ENCODE results near the gene ARSA.
A peak's percentile ranks its signal among the peaks of the same experiment; 100 is the strongest.
"Not testable (repeated sequence)": the region's sequence is repeated elsewhere in the genome, so short reads cannot be mapped to it uniquely, and the experiment has no call there.

Gene ARSA

DNA sequence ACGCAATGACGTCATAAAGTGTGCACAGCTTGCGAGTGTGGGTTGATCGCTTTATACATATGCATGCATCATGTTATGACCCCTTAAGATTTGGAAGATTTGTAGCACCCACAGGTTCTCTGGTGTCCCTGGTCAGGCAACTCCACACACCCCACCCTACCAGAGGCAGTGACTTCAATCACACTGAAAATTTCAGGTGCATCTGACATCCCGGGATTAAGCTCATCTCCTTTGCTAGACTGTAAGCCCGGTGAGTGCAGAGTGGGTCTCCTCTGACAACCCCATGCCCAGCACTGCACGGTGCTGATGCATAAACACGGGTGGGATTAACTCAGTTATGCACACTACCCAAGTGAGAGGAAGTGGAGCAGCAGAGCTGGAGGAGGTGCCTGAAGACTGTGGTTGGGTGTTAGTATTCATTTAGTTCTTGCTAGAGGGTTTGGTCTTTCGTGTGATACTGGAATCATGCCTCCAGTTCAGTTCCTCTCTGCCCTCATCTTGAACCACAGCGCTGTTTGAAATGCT lies 6.5 kb downstream of the ARSA start:
- DNase-seq (ENCODE audit: low read depth, low spot score) = no peak
- no peak for TF ChIP-seq FOXP2 (optimal IDR thresholded peaks at IDR 0.05; ENCODE audit: control extremely low read depth, extremely low read length, insufficient read depth)
- no peak for TF ChIP-seq POLR2AphosphoS5 (IDR thresholded peaks at IDR 0.05; ENCODE audit: borderline replicate concordance, low read depth, low read length)
- H3K27ac ChIP-seq = no peak overlapping the region
- peak overlapping the region; percentile 77 for H3K4me3 ChIP-seq
- H3K36me3 ChIP-seq (ENCODE audit: insufficient read depth, low read length) = no peaks in the 10 kb centered on the region
- H3K9me3 ChIP-seq (ENCODE audit: low read depth, low read length) = no peaks in the 10 kb centered on the region
- no peak overlapping the region for H3K9ac ChIP-seq (ENCODE audit: insufficient read length)

DNA sequence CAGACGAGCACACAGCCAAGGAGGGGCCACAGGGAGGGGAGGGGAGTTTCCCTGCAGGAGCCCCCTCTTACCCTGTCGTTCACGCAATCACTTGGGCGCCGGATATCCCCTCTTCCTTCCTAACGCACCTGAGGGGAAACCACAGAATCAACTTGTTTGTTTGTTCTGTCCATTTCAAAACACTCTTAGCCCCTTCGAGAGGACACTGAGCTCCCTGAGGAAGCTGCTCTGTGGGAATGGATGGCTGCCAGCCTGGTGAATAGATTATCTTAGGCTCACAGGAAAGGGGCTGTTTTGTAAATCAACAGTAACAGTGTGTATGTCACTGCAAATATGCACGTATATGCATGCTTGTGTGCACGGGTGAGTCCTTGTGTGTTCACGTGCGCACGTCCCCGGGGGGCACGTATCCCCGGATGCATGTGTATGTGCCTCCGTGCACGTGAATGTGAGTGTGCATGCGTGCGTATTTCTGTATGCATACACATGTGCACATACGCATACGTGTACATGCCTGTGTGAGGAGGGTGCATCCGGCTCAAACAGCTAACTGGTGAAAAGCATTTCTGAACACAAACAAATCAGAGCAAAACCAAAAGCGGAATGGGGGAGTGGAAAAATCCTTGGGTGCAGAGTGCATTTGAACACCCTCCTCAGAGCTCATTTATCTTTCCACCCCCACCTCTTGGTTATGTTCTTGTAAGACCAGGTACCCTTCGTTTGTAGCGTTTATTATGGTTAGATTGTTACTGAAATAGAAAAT lies 7.2 kb downstream of the ARSA start:
- Histone ChIP-seq H3K36me3 (ENCODE audit: insufficient read depth, low read length) (no peaks in the 10 kb centered on the region), H3K27ac (no peak overlapping the region), H3K9me3 (ENCODE audit: low read depth, low read length) (no peaks in the 10 kb centered on the region), H3K9ac (ENCODE audit: insufficient read length) (no peak overlapping the region), H3K4me3 (peak overlapping the region; percentile 77)
- peak; percentile 20 for DNase-seq (ENCODE audit: low read depth, low spot score)
- TF ChIP-seq EZH2 (IDR thresholded peaks at IDR 0.05) (no peak), POLR2AphosphoS5 (IDR thresholded peaks at IDR 0.05; ENCODE audit: borderline replicate concordance, low read depth, low read length) (no peak), FOXP2 (optimal IDR thresholded peaks at IDR 0.05; ENCODE audit: control extremely low read depth, extremely low read length, insufficient read depth) (no peak)

DNA sequence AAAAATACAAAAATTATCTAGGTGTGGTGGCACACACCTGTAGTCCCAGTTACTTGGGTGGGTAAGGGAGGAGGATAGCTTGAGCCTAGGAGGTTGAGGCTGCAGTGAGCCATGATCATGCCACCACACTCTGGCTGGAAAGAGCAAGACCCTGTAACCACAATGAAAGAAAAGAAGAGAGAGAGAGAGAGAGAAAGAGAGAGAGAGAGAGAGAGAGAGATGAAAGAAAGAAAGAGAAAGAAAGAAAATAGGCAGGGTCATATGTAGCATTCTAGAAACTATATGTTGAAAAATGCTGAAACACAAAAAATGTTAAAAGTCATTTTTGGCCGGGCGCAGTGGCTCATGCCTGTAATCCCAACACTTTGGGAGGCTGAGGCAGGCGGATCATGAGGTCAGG lies 13.7 kb downstream of the ARSA start:
- not testable (repeated sequence) for H3K36me3 ChIP-seq (ENCODE audit: insufficient read depth, low read length); H3K9me3 ChIP-seq (ENCODE audit: low read depth, low read length); H3K4me3 ChIP-seq; DNase-seq (ENCODE audit: low read depth, low spot score); H3K27ac ChIP-seq; H3K9ac ChIP-seq (ENCODE audit: insufficient read length)

DNA sequence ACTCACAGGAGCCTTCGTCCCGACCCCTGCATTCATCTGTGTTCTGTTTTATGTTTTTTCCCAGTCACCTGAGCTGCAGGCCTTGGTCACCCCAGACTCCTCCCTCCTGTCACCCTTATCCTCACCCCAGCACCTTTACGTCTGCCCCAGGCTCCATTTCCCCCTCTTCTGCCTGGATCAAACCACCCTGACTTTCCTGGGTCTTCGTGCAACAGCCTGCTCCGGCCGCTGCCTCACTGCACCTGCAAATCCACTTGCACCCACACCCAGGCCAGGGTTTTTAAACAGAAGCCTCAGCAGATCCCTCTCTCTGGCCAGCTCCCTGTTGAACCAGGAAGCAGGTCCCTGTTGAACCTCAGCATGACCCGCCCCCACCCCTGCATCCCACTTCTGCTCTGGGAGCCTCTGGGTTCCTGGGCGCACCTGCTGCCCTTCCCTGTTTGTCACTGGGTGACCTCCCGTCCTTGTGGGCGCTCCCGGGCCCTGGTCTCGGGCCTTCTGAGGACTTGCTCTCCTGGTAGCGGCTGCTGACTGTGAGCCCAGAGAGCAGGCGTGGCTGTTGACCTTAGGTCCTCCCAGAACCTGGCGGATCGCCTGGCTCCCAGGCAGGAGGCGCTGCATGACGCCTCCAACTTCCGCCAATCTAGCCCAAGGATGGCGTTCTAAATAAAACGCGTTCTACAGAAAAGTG lies 14.5 kb downstream of the ARSA start:
- TF ChIP-seq FOXP2 (optimal IDR thresholded peaks at IDR 0.05; ENCODE audit: control extremely low read depth, extremely low read length, insufficient read depth) (no peak), POLR2AphosphoS5 (IDR thresholded peaks at IDR 0.05; ENCODE audit: borderline replicate concordance, low read depth, low read length) (no peak), EZH2 (IDR thresholded peaks at IDR 0.05) (no peak)
- no peak for DNase-seq (ENCODE audit: low read depth, low spot score)
- no peak overlapping the region for H3K27ac ChIP-seq
- no peaks in the 10 kb centered on the region for H3K9me3 ChIP-seq (ENCODE audit: low read depth, low read length)
- H3K9ac ChIP-seq (ENCODE audit: insufficient read length) = no peak overlapping the region
- H3K4me3 ChIP-seq = no peak overlapping the region
- no peaks in the 10 kb centered on the region for H3K36me3 ChIP-seq (ENCODE audit: insufficient read depth, low read length)

DNA sequence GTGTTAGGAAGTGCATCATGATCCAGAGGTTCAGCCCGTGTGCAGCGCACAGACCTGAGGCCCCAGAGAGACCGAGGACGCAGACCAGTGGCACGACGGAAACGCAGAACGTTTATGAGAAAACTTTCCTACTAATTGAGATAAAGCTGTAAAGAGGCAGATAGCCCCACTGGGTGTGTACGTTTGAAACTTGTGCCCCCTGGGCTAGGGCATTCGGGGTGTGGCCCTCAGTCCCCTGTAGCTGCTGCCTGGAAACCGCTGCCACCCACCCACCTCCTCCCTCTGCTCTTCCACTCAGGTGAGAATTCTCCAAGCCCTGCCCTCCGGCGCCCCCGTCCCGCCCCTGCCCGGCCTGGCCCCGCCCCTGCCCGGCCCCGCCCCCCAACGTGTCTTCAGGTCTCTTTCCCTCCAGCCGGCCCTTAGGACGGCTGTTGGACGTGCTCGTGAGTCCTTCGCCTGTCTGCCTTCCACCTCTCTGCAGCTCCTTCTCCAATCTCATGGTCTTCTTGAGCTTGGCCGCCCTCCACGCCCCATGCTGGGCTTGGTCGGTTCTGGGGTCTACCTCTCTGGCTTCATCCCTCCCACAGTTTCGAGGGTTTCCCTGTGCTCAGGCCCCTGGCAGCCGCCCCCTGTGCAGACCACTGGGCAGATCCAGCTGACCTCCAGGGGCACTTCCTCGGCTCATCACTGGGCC lies 15.3 kb downstream of the ARSA start:
- H3K9me3 ChIP-seq (ENCODE audit: low read depth, low read length) = no peaks in the 10 kb centered on the region
- no peaks in the 10 kb centered on the region for H3K36me3 ChIP-seq (ENCODE audit: insufficient read depth, low read length)
- H3K9ac ChIP-seq (ENCODE audit: insufficient read length) = no peak overlapping the region
- H3K27ac ChIP-seq = no peak overlapping the region
- H3K4me3 ChIP-seq = no peak overlapping the region
- DNase-seq (ENCODE audit: low read depth, low spot score) = no peak
- TF ChIP-seq FOXP2 (optimal IDR thresholded peaks at IDR 0.05; ENCODE audit: control extremely low read depth, extremely low read length, insufficient read depth) = no peak
- TF ChIP-seq POLR2AphosphoS5 (IDR thresholded peaks at IDR 0.05; ENCODE audit: borderline replicate concordance, low read depth, low read length) = no peak
- no peak for TF ChIP-seq EZH2 (IDR thresholded peaks at IDR 0.05)

DNA sequence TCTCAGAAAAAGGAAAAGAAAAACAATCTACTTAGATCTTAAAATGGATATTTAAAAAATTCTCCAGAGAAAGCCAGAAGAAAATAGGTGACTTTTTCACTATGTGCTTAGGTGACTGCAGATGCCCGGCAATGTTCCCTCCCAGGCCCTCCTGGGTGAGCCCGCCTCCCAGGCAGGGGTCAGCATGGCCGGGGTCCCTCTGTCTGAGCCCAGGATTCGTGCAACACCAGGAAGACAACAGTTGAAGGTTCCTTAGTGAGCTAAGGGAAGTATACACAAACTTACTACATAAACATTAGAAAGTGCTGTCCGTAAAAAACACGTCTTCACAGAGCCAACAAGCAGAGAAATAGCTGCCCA lies 15.8 kb downstream of the ARSA start:
- Histone ChIP-seq H3K36me3 (ENCODE audit: insufficient read depth, low read length) (no peaks in the 10 kb centered on the region), H3K4me3 (no peak overlapping the region), H3K9ac (ENCODE audit: insufficient read length) (no peak overlapping the region), H3K9me3 (ENCODE audit: low read depth, low read length) (no peaks in the 10 kb centered on the region), H3K27ac (no peak overlapping the region)
- DNase-seq (ENCODE audit: low read depth, low spot score) = no peak
- no peak for TF ChIP-seq POLR2AphosphoS5 (IDR thresholded peaks at IDR 0.05; ENCODE audit: borderline replicate concordance, low read depth, low read length)

DNA sequence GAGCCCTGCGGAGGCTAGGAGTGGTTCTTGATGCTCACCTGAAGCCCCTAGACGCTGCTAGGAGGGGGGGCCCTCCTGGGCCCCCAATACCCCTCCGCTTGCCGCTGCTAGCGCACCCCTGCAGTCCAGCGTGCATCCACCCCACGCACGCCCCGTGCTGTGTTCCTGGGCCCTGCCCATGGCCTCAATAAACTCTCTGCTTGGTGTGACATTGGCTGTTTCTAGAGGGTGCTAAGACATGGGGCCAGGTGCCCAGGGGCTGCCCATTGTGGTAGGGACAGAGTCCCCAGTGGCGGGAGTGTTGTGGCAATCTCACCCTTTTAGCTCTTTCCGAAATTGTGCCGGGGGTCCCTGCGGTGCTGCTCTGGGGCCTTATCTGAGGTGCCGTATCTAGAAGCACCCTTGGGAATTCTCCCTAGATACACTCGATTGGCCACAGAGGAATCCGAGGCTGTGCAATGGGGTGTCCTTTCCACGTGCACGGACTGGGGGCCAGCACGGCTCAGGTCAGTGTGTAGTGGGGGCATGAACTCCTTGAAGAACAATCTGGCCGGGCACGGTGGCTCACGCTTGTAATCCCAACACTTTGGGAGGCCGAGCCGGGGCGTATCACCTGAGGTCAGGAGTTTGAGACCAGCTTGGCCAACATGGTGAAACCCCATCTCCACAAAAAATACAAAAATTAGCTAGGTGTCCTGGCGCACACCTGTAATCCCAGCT lies 16.5 kb downstream of the ARSA start:
- Histone ChIP-seq H3K9me3 (ENCODE audit: low read depth, low read length) (no peaks in the 10 kb centered on the region), H3K36me3 (ENCODE audit: insufficient read depth, low read length) (no peaks in the 10 kb centered on the region), H3K9ac (ENCODE audit: insufficient read length) (no peak overlapping the region), H3K4me3 (no peak overlapping the region), H3K27ac (no peak overlapping the region)
- TF ChIP-seq POLR2AphosphoS5 (IDR thresholded peaks at IDR 0.05; ENCODE audit: borderline replicate concordance, low read depth, low read length) (no peak), FOXP2 (optimal IDR thresholded peaks at IDR 0.05; ENCODE audit: control extremely low read depth, extremely low read length, insufficient read depth) (no peak), EZH2 (IDR thresholded peaks at IDR 0.05) (no peak)
- DNase-seq (ENCODE audit: low read depth, low spot score) = no peak

DNA sequence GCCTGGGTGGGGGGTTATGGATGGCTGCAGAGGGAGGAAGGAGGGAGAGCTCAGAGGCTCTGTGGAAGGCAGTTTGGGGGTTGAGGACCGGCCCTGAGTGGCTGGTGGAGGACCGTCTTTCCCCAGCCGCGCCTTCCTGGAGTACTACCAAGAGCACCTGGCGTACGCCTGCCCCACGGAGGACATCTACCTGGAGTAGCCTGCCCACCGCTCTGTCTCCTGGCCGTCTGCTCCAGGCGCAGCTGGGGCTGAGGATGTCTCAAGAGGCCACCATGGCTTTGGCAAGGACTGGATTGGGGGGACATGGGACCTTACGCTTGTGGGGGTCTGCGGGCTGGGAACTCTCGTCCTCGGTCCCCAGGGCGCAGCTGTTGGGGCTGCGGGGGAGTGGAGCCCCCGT lies 17.4 kb downstream of the ARSA start:
- Histone ChIP-seq H3K9ac (ENCODE audit: insufficient read length) (no peak overlapping the region), H3K36me3 (ENCODE audit: insufficient read depth, low read length) (no peaks in the 10 kb centered on the region), H3K9me3 (ENCODE audit: low read depth, low read length) (no peaks in the 10 kb centered on the region), H3K4me3 (no peak overlapping the region), H3K27ac (no peak overlapping the region)
- TF ChIP-seq EZH2 (IDR thresholded peaks at IDR 0.05) = no peak
- TF ChIP-seq FOXP2 (optimal IDR thresholded peaks at IDR 0.05; ENCODE audit: control extremely low read depth, extremely low read length, insufficient read depth) = no peak
- no peak for TF ChIP-seq POLR2AphosphoS5 (IDR thresholded peaks at IDR 0.05; ENCODE audit: borderline replicate concordance, low read depth, low read length)
- DNase-seq (ENCODE audit: low read depth, low spot score) = no peak

All from SK-N-MC (cell line).